GM23338 (cell line): Measurements from ENCODE around the gene MSH2. TPM values are rescaled to one million over a fixed set of nuclear protein-coding genes. Genes with fewer than 3 reads are reported as not detected.

ENCODE experiments used
- ATAC-seq: fragments of 200-7000 bp; cut with Tn5 transposase; 3 replicates; pipeline ENCODE4 v1.9.1; 2020
- DNase-seq: peaks from one replicate; pipeline ENCODE4 v3.0.0-alpha.2; 2015; ENCODE audit warnings: low spot score
- H2AFZ ChIP-seq: fragments of 200-600 bp; sonication (generic); 2 replicates; pipeline ENCODE4 v1.8.0; 2016; ENCODE audit warnings: antibody characterized with exemption, mild to moderate bottlenecking, moderate library complexity
- H3F3A ChIP-seq: fragments of 200-600 bp; sonication (generic); replicated peaks from 2 replicates; pipeline ENCODE4 v1.8.0; 2017; ENCODE audit warnings: antibody characterized with exemption, mixed run types, low read depth
- H3K27ac ChIP-seq: fragments of 200-600 bp; sonication (generic); 2 replicates; pipeline ENCODE4 v1.6.1; 2016; ENCODE audit warnings: low read depth
- H3K27me3 ChIP-seq: fragments of 200-600 bp; sonication (generic); 2 replicates; pipeline ENCODE4 v1.8.0; 2016; ENCODE audit warnings: mild to moderate bottlenecking, mixed run types, moderate library complexity; ENCODE audit not compliant: insufficient read depth
- H3K36me3 ChIP-seq: fragments of 200-600 bp; sonication (generic); 2 replicates; pipeline ENCODE4 v1.8.0; 2016; ENCODE audit warnings: mild to moderate bottlenecking; ENCODE audit not compliant: insufficient read depth
- H3K4me1 ChIP-seq: fragments of 200-600 bp; sonication (generic); 2 replicates; pipeline ENCODE4 v1.8.0; 2016; ENCODE audit warnings: mild to moderate bottlenecking, moderate library complexity; ENCODE audit not compliant: insufficient read depth
- H3K4me2 ChIP-seq: fragments of 200-600 bp; sonication (generic); 2 replicates; pipeline ENCODE4 v1.7.1; 2017; ENCODE audit warnings: mixed run types
- H3K4me3 ChIP-seq: fragments of 200-600 bp; sonication (generic); 2 replicates; pipeline ENCODE4 v1.6.1; 2016; ENCODE audit warnings: mixed run types
- H3K79me2 ChIP-seq: fragments of 200-600 bp; sonication (generic); replicated peaks from 2 replicates; pipeline ENCODE4 v1.8.0; 2017; ENCODE audit warnings: mild to moderate bottlenecking; ENCODE audit not compliant: insufficient read depth
- H3K9me2 ChIP-seq: fragments of 200-600 bp; sonication (generic); 2 replicates; pipeline ENCODE4 v1.8.0; 2017; ENCODE audit not compliant: insufficient read depth
- H4K20me1 ChIP-seq: fragments of 200-600 bp; sonication (generic); replicated peaks from 2 replicates; pipeline ENCODE4 v1.8.0; 2017; ENCODE audit warnings: mild to moderate bottlenecking; ENCODE audit not compliant: insufficient read depth
- H3K27ac Mint-ChIP-seq: 2 replicates; pipeline ENCODE4 v1.8.0; 2020; ENCODE audit warnings: inconsistent platforms, mild to moderate bottlenecking, moderate library complexity, mixed read lengths
- H3K27me3 Mint-ChIP-seq: 3 replicates; pipeline ENCODE4 v1.8.0; 2022; ENCODE audit warnings: low read depth, mild to moderate bottlenecking, moderate library complexity, mixed read lengths, inconsistent platforms; ENCODE audit not compliant: insufficient read depth, poor library complexity
- H3K36me3 Mint-ChIP-seq: 3 replicates; pipeline ENCODE4 v1.8.0; 2021; ENCODE audit warnings: low read depth, mild to moderate bottlenecking, inconsistent platforms, moderate library complexity, mixed read lengths
- H3K4me1 Mint-ChIP-seq: 3 replicates; pipeline ENCODE4 v1.8.0; 2020; ENCODE audit warnings: mild to moderate bottlenecking, inconsistent platforms, mixed read lengths
- H3K4me3 Mint-ChIP-seq: 3 replicates; pipeline ENCODE4 v1.8.0; 2021; ENCODE audit warnings: moderate library complexity, mild to moderate bottlenecking, inconsistent platforms, mixed read lengths
- H3K9me3 Mint-ChIP-seq: 3 replicates; pipeline ENCODE4 v1.8.0; 2020; ENCODE audit warnings: moderate library complexity, mild to moderate bottlenecking, inconsistent platforms, mixed read lengths
- CREB1 ChIP-seq: fragments of 250-450 bp; sonication (Bioruptor Pico); IDR thresholded peaks from 2 replicates; pipeline ENCODE4 v1.5.0; 2020; ENCODE audit warnings: low read depth, mild to moderate bottlenecking, moderate library complexity
- EZH2 ChIP-seq: fragments of 200-600 bp; sonication (generic); IDR thresholded peaks from one replicate; pipeline ENCODE4 v1.8.0; 2017; ENCODE audit warnings: antibody characterized with exemption, mild to moderate bottlenecking, low read depth; ENCODE audit not compliant: unreplicated experiment
- EZH2phosphoT487 ChIP-seq: fragments of 200-600 bp; sonication (generic); IDR thresholded peaks from one replicate; pipeline ENCODE4 v1.8.1; 2018; ENCODE audit warnings: antibody characterized with exemption; ENCODE audit not compliant: unreplicated experiment
- JUNB ChIP-seq: IDR thresholded peaks from one replicate; pipeline ENCODE4 v1.6.1; 2016; ENCODE audit warnings: antibody characterized with exemption; ENCODE audit not compliant: unreplicated experiment
- NANOG ChIP-seq: IDR thresholded peaks from 2 replicates; pipeline ENCODE4 v1.6.1; 2016; ENCODE audit warnings: antibody characterized with exemption, borderline replicate concordance
- POLR2AphosphoS5 ChIP-seq: IDR thresholded peaks from 2 replicates; pipeline ENCODE4 v1.6.1; 2016; ENCODE audit warnings: antibody characterized with exemption, low read depth
- STAT1 ChIP-seq: IDR thresholded peaks from one replicate; pipeline ENCODE4 v1.6.1; 2016; ENCODE audit warnings: antibody characterized with exemption; ENCODE audit not compliant: unreplicated experiment
- ZNF114 ChIP-seq: fragments of 250-450 bp; sonication (Bioruptor Pico); IDR thresholded peaks from 2 replicates; pipeline ENCODE4 v1.5.0; 2020; ENCODE audit warnings: mild to moderate bottlenecking, moderate library complexity
- ZNF331 ChIP-seq: fragments of 250-450 bp; sonication (Bioruptor Pico); IDR thresholded peaks from 2 replicates; pipeline ENCODE4 v1.5.0; 2020; ENCODE audit warnings: low read depth, mild to moderate bottlenecking, moderate library complexity
- polyA plus RNA-seq: library from polyadenylated mRNA; unstranded; fragments of >200 nt; fragmentation: Nextera tagmentation; extraction: Ambion mirVana; gene quantifications from 2 replicates; pipeline ENCODE4 v1.2.1, GENCODE V29; 2016
- total RNA-seq: library from RNA; depleted of rRNA; stranded (reverse); fragments of >200 nt; shearing (Covaris generic); gene quantifications from 2 replicates; pipeline ENCODE4 v1.2.3, GENCODE V29; 2014
- TF ChIP-seq, protein P1 (sequence below): IDR thresholded peaks from one replicate; pipeline ENCODE4 v1.6.1; 2018; ENCODE audit warnings: antibody characterized with exemption; ENCODE audit not compliant: unreplicated experiment
- TF ChIP-seq, protein P2 (sequence below): fragments of 250-450 bp; sonication (Bioruptor Pico); IDR thresholded peaks from 2 replicates; pipeline ENCODE4 v1.5.0; 2020; ENCODE audit warnings: mild to moderate bottlenecking, moderate library complexity
- TF ChIP-seq, protein P3 (sequence below), 2 experiments: fragments of 200-600 bp in 1 of 2; sonication (generic) in 1 of 2; conservative IDR thresholded peaks; 2 replicates each; pipeline versions ENCODE4 v1.5.1 to v1.6.1; 2016 to 2017; ENCODE audit warnings: antibody characterized with exemption in 2 of 2, low read depth in 2 of 2, mild to moderate bottlenecking in 2 of 2, moderate library complexity in 1 of 2
- TF ChIP-seq, protein P4 (sequence below): IDR thresholded peaks from 2 replicates; pipeline ENCODE4 v1.6.1; 2016; ENCODE audit warnings: antibody characterized with exemption

MSH2 gene
- total and polyA plus RNA-seq, 2 experiments from 2014 or later: 156 to 249 TPM

DNA sequence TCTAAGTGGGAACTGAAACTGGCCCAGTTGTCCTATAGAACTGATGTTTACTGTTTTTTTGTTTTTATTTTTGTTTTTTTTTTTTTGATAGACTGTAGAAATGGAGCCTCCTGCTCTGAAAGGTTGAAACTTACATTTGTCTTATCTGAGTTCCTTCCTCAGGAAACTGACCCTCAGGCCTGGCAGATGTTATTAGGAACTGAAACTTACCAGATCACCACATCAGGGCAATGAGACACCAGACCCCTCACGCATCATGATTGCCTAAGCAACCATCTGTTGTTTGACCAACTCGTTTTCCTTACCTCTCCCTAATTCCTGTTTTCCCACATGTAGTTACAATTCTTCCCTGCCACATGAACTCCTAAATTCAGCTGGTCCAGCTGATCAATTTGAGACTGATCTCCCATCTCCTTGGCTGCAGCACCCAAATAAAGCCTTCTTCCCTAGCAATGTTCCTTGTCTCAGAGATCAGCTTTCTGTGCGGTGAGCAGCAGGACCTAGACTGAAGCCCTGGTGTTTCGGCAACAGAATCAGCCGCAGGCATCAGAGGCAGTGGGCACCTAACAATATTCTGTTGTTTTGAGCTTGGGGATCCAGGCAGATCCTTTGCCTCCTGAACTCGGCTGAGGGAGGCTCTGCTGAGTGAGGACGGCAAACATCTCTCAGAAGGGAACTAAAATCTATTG is 96.8 kb downstream of the MSH2 start:
- Histone ChIP-seq H2AFZ (no peak overlapping the region), H4K20me1 (no peaks in the 10 kb centered on the region), H3K9me2 (0 out of 2 replicates have a peak, but pooled peaks cover 13% of the 10 kb centered on the region), H3K27ac (no peak overlapping the region), H3F3A (no peaks in the 10 kb centered on the region), H3K36me3 (peaks cover 7% of the 10 kb centered on the region; the same call in 1 of the 2 replicates), H3K4me1 (no peaks in the 10 kb centered on the region), H3K4me3 (no peak overlapping the region), H3K4me2 (no peak overlapping the region), H3K27me3 (no peaks in the 10 kb centered on the region), H3K79me2 (no peaks in the 10 kb centered on the region)
- Mint-ChIP-seq H3K36me3 (peaks cover 49% of the 10 kb centered on the region), H3K4me3 (no peak overlapping the region), H3K27ac (no peak overlapping the region), H3K27me3 (peaks cover 5% of the 10 kb centered on the region), H3K9me3 (peaks cover 42% of the 10 kb centered on the region), H3K4me1 (peaks cover 3% of the 10 kb centered on the region; the same call in 2 of the 3 replicates)
- no peak for DNase-seq
- ATAC-seq: no peak
- TF ChIP-seq ZNF114 (no peak), EZH2 (no peak), JUNB (no peak), ZNF331 (no peak), EZH2phosphoT487 (no peak), NANOG (no peak), STAT1 (no peak), CREB1 (CRISPR knock-in tag) (no peak), POLR2AphosphoS5 (no peak)
- TF ChIP-seq, protein P1, sequence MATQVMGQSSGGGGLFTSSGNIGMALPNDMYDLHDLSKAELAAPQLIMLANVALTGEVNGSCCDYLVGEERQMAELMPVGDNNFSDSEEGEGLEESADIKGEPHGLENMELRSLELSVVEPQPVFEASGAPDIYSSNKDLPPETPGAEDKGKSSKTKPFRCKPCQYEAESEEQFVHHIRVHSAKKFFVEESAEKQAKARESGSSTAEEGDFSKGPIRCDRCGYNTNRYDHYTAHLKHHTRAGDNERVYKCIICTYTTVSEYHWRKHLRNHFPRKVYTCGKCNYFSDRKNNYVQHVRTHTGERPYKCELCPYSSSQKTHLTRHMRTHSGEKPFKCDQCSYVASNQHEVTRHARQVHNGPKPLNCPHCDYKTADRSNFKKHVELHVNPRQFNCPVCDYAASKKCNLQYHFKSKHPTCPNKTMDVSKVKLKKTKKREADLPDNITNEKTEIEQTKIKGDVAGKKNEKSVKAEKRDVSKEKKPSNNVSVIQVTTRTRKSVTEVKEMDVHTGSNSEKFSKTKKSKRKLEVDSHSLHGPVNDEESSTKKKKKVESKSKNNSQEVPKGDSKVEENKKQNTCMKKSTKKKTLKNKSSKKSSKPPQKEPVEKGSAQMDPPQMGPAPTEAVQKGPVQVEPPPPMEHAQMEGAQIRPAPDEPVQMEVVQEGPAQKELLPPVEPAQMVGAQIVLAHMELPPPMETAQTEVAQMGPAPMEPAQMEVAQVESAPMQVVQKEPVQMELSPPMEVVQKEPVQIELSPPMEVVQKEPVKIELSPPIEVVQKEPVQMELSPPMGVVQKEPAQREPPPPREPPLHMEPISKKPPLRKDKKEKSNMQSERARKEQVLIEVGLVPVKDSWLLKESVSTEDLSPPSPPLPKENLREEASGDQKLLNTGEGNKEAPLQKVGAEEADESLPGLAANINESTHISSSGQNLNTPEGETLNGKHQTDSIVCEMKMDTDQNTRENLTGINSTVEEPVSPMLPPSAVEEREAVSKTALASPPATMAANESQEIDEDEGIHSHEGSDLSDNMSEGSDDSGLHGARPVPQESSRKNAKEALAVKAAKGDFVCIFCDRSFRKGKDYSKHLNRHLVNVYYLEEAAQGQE: no peak
- TF ChIP-seq, protein P2, sequence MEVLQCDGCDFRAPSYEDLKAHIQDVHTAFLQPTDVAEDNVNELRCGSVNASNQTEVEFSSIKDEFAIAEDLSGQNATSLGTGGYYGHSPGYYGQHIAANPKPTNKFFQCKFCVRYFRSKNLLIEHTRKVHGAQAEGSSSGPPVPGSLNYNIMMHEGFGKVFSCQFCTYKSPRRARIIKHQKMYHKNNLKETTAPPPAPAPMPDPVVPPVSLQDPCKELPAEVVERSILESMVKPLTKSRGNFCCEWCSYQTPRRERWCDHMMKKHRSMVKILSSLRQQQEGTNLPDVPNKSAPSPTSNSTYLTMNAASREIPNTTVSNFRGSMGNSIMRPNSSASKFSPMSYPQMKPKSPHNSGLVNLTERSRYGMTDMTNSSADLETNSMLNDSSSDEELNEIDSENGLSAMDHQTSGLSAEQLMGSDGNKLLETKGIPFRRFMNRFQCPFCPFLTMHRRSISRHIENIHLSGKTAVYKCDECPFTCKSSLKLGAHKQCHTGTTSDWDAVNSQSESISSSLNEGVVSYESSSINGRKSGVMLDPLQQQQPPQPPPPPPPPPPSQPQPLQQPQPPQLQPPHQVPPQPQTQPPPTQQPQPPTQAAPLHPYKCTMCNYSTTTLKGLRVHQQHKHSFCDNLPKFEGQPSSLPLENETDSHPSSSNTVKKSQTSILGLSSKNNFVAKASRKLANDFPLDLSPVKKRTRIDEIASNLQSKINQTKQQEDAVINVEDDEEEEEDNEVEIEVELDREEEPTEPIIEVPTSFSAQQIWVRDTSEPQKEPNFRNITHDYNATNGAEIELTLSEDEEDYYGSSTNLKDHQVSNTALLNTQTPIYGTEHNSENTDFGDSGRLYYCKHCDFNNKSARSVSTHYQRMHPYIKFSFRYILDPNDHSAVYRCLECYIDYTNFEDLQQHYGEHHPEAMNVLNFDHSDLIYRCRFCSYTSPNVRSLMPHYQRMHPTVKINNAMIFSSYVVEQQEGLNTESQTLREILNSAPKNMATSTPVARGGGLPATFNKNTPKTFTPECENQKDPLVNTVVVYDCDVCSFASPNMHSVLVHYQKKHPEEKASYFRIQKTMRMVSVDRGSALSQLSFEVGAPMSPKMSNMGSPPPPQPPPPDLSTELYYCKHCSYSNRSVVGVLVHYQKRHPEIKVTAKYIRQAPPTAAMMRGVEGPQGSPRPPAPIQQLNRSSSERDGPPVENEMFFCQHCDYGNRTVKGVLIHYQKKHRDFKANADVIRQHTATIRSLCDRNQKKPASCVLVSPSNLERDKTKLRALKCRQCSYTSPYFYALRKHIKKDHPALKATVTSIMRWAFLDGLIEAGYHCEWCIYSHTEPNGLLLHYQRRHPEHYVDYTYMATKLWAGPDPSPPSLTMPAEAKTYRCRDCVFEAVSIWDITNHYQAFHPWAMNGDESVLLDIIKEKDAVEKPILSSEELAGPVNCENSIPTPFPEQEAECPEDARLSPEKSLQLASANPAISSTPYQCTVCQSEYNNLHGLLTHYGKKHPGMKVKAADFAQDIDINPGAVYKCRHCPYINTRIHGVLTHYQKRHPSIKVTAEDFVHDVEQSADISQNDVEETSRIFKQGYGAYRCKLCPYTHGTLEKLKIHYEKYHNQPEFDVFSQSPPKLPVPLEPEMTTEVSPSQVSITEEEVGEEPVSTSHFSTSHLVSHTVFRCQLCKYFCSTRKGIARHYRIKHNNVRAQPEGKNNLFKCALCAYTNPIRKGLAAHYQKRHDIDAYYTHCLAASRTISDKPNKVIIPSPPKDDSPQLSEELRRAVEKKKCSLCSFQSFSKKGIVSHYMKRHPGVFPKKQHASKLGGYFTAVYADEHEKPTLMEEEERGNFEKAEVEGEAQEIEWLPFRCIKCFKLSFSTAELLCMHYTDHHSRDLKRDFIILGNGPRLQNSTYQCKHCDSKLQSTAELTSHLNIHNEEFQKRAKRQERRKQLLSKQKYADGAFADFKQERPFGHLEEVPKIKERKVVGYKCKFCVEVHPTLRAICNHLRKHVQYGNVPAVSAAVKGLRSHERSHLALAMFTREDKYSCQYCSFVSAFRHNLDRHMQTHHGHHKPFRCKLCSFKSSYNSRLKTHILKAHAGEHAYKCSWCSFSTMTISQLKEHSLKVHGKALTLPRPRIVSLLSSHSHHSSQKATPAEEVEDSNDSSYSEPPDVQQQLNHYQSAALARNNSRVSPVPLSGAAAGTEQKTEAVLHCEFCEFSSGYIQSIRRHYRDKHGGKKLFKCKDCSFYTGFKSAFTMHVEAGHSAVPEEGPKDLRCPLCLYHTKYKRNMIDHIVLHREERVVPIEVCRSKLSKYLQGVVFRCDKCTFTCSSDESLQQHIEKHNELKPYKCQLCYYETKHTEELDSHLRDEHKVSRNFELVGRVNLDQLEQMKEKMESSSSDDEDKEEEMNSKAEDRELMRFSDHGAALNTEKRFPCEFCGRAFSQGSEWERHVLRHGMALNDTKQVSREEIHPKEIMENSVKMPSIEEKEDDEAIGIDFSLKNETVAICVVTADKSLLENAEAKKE (CRISPR knock-in tag): no peak
- TF ChIP-seq, protein P3, sequence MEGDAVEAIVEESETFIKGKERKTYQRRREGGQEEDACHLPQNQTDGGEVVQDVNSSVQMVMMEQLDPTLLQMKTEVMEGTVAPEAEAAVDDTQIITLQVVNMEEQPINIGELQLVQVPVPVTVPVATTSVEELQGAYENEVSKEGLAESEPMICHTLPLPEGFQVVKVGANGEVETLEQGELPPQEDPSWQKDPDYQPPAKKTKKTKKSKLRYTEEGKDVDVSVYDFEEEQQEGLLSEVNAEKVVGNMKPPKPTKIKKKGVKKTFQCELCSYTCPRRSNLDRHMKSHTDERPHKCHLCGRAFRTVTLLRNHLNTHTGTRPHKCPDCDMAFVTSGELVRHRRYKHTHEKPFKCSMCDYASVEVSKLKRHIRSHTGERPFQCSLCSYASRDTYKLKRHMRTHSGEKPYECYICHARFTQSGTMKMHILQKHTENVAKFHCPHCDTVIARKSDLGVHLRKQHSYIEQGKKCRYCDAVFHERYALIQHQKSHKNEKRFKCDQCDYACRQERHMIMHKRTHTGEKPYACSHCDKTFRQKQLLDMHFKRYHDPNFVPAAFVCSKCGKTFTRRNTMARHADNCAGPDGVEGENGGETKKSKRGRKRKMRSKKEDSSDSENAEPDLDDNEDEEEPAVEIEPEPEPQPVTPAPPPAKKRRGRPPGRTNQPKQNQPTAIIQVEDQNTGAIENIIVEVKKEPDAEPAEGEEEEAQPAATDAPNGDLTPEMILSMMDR (conservative IDR thresholded peaks at IDR 0.05; ENCODE audit: low read depth in 2 of 2): no peak
- TF ChIP-seq, protein P4, sequence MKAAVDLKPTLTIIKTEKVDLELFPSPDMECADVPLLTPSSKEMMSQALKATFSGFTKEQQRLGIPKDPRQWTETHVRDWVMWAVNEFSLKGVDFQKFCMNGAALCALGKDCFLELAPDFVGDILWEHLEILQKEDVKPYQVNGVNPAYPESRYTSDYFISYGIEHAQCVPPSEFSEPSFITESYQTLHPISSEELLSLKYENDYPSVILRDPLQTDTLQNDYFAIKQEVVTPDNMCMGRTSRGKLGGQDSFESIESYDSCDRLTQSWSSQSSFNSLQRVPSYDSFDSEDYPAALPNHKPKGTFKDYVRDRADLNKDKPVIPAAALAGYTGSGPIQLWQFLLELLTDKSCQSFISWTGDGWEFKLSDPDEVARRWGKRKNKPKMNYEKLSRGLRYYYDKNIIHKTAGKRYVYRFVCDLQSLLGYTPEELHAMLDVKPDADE: no peak
